ENCODE measurements around the gene IAPP.
"Not testable (repeated sequence)": the region's sequence is repeated elsewhere in the genome, so short reads cannot be mapped to it uniquely, and the experiment has no call there.

The IAPP gene

DNA sequence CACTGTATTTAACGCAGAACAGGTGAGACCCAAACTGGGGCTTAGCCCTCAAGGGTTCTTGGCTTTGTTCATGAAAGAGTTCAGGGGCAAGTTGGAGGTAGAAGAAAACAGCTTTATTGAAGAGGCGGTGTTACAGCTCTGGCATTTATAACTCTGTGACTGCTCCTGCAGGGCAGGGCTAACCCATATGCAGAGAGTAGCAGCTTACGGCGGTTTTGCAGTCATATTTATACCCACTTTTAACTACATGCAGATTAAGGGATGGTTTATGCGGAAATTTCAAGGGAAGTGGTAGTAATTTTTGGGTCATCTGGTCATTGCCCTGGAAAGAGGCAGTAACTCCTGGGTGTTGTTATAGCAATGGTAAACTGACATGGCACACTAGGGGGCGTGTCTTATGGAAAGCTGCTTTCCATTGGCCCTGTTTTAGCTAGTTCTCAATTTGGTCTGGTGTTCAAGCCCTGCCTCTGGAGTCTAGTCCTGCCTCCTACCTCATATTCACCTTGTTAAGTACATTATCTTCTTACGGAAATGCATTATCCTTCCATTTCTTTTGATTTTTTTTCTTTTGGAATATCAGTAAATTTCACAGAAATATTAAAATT, 1.8 kb upstream of the IAPP start:
- no peak for DNase-seq
- intact Hi-C loops (cut with DNase I): no loop called here

DNA sequence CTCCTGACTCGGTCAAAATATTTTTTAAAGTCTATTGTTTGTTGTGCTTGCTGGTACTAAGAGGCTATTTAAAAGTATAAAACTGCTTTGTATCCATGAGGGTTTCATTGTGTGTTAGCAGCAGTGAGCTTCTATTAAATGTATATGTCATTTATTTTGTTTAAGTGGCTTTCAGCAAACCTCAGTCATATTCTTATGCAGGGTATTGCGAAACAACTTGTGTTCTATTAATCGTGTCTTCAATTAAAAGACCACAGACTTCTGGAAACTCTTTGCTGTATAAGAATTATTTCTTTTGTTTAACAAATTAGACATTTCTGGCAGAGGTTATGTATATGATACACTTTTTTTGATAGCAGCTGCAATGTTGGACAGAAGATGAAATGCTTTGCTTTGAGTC, 6.5 kb downstream of the IAPP start:
- DNase-seq: no peak
- intact Hi-C loops (cut with DNase I): no loop called here

DNA sequence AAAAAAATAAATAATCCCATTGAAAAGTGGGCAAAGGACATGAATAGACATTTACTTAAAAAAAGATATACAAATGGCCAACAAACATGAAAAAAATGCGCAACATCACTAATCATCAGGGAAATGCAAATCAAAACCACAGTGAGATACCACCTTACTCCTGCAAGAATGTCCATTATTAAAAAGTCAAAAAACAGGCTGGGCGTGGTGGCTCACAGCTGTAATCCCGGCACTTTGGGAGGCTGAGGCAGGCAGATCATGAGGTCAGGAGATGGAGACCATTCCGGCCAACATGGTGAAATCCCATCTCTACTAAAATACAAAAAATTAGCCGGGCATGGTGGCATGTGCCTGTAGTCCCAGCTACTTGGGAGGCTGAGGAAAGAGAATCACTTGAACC, 8.6 kb downstream of the IAPP start:
- DNase-seq; intact Hi-C loops (cut with DNase I): not testable (repeated sequence)

DNA sequence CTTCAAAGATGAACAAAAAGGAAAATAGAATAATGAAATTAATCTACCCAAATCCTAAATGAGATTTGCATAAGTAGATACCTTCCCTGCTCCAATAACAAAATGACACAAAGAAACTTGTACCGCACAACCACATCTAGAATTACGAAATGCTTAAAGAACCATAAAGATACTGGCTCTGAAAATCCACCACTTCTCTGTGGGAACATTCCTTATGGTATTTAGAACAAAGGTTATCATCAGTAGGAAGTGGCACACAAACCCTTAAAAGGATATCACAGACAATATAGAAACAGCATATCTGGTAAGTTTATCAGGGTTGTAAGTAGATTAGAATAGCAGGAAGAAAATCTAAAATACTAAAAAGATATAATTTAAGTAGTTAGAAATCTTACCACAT, 11.6 kb downstream of the IAPP start:
- intact Hi-C loops (cut with DNase I): no loop called here
- DNase-seq: no peak

DNA sequence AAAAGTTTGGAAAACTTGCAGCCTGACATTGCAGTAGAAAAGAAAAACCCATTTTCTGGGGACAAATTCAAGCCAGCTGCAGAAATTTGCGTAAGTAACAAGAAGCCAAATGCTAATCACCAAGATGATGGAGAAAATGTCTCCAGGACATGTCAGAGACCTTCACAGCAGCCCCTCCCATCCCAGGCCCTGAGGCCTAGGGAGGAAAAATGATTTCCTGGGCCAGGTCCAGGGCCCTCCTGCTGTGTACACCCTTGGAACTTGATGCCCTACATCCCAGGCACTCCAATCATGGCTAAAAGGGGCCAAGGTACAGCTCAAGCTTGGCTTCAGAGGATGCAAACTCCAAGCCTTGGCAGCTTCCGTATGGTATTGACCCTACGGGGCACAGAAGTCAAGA, 14.5 kb downstream of the IAPP start:
- intact Hi-C loops (cut with DNase I): no loop called here
- DNase-seq: no peak

DNA sequence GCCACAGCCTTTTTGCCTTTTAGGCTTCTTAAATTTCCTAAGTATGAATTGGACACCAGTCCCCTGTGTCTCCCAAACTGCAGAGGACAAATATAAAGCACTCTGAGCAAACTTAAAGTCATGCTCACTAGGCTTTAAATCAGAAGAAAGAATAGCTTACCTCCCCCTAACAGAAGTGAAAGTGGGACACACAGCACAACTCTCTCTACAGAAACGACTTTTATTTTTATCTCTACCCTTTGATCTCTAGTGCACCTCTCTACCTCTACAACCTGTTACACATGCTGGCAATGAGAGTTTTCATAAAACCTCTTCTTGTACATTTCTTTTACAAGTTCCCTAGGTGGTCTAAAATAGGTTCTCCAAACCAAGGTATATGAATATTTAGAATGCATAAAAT, 19.7 kb downstream of the IAPP start:
- no peak for DNase-seq
- intact Hi-C loops (cut with DNase I): no loop called here

DNA sequence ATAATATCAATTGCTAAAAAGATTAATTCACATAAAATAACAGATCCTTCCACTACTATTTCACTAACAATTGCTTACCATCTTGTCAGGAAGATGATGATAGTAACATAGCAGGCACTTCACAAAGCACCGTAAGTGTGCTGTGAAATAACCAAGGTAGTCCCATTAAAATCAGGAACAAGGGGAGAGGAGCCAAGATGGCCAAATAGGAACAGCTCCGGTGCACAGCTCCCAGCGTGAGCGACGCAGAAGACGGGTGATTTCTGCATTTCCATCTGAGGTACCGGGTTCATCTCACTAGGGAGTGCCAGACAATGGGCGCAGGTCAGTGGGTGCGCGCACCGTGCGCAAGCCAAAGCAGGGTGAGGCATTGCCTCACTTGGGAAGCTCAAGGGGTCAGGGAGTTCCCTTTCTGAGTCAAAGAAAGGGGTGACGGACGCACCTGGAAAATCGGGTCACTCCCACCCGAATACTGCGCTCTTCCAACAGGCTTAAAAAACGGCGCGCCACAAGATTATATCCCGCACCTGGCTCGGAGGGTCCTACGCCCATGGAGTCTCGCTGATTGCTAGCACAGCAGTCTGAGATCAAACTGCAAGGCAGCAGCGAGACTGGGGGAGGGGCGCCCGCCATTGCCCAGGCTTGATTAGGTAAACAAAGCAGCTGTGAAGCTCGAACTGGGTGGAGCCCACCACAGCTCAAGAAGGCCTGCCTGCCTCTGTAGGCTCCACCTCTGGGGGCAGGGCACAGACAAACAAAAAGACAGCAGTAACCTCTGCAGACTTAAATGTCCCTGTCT, 22.3 kb downstream of the IAPP start:
- DNase-seq; intact Hi-C loops (cut with DNase I): not testable (repeated sequence)

DNA sequence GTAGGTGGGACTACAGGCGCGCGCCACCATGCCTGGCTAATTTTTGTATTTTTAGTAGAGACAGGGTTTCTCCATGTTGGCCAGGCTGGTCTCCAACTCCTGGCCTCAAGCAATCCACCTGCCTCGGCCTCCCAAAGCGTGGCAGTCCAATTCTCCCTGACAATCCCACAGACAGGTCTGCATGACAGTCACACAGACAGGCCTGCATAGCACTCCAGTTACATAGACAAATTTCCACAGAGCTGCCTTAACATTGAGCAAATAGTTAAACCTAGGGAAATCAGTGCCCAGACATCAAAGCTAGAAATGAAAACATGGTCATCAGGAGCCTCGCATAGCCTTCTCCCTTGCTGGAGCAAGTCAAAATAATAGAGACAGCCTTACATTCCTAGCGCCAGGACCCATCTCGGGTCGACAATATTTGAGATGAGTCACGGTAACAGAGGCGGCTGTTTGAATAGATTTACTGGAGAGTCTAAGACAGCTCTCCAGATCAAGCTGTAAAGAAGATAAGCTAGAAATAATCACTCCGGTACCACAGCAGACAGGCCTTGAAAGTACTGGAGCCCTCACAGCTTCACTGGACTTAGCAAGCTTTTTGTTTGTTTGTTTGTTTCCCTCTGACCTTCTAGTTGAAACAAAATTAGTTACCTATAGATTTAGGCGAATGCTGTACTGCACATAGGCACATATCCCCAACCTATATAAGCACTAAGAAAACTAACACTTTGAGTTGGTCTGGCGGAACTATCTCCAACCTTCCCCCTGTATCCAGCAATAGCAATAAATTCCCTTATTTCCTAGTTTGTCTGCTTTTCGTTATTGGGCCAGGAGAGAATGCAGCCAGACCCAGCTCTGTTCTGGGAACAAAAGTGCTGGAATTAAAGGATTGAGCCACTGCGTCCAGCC, 40.9 kb downstream of the IAPP start:
- DNase-seq: no peak
- intact Hi-C loops (cut with DNase I): no loop called here

DNA sequence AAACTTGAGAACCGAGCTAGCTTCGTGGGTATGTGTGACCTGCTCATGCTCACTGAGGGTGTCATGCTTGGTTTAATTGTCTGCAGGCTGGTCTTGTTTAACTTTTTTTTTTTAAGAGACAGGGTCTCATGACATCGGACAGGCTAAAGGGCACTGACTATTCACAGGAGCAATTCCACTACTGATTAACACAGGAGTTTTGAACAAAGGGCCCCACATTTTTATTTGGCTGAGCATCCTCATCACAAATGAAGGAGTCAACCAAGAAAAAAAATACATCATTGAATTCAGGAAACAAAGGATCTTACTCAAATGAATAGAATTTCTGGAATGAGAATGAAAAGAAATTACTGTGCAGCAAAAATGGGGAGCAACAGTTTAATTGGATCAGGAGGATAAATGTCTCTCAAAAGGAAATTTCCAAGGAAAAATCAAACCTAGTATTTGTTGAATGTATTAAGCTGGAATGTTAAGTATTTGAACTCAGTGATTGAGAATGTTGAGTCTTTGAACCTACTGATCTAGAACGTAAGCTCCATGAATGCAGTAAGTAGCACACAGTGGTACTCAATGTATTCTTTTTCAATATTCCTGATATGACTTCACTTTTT, 43.9 kb downstream of the IAPP start:
- intact Hi-C loops (cut with DNase I): no loop called here
- no peak for DNase-seq

DNA sequence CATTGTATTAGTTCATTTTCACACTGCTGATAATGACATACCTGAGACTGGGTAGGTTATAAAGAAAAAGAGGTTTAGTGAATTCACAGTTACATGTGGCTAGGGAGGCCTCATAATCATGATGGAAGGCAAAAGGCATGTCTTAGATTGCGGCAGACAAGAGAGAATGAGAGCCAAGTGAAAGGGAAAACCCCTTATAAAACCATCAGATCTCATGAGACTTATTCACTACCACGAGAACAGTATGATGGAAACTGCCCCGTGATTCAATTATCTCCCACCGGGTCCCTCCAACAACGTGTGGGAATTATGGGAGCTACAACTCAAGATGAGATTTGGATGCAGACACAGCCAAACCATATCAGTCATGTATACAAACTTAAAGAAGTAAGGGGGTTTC, 45.7 kb downstream of the IAPP start:
- intact Hi-C loops (cut with DNase I); DNase-seq: not testable (repeated sequence)

DNA sequence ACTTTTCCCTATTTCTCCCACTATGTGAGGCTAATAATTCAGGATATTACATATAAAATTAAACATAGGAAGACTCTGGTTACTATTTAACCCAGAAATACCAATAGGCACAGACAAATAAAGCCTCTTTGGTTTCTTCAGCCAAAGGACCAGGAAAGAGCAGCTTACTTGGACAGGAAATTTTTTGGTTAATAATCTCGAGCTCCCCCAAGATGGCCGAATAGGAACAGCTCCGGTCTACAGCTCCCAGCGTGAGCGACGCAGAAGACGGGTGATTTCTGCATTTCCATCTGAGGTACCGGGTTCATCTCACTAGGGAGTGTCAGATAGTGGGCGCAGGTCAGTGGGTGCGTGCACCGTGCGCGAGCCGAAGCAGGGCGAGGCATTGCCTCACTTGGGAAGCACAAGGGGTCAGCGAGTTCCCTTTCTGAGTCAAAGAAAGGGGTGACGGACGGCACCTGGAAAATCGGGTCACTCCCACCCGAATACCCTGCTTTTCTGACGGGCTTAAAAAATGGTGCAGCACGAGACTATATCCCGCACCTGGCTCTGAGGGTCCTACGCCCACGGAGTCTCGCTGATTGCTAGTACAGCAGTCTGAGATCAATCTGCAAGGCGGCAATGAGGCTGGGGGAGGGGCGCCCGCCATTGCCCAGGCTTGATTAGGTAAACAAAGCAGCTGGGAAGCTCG, 46.5 kb downstream of the IAPP start:
- intact Hi-C loops (cut with DNase I): not testable (repeated sequence)
- peak in 2 of 10 donors; percentile 57 to 58 for DNase-seq

DNA sequence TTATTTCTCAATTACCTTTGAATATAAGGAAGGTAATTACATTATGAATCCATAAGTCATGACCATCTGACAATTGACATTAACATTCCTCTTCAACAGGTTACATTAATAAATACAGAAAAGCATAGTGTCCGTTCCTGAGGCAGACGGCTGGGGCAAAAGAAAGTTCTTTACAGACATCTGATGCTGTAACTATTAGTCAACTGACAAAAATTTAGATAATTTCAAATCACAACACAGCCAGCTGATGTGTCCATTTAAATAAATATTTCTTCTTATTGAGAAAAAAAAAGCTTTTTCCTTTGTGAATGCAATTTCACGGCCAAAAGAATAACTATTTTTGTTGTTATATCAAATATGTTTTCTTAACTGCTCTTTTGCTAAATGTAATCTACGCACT, 55.5 kb downstream of the IAPP start:
- intact Hi-C loops (cut with DNase I): no loop called here
- DNase-seq: no peak

All from posterior cingulate gyrus (tissue), 11 donors.